COLO829 (cell line): ENCODE data around the gene MAN2B2.
"Not testable (repeated sequence)": the region's sequence is repeated elsewhere in the genome, so short reads cannot be mapped to it uniquely, and the experiment has no call there.

Source experiments
- DNase-seq: peaks from one replicate; pipeline ENCODE4 v3.0.0; 2012; ENCODE audit warnings: low spot score

The MAN2B2 gene

DNA sequence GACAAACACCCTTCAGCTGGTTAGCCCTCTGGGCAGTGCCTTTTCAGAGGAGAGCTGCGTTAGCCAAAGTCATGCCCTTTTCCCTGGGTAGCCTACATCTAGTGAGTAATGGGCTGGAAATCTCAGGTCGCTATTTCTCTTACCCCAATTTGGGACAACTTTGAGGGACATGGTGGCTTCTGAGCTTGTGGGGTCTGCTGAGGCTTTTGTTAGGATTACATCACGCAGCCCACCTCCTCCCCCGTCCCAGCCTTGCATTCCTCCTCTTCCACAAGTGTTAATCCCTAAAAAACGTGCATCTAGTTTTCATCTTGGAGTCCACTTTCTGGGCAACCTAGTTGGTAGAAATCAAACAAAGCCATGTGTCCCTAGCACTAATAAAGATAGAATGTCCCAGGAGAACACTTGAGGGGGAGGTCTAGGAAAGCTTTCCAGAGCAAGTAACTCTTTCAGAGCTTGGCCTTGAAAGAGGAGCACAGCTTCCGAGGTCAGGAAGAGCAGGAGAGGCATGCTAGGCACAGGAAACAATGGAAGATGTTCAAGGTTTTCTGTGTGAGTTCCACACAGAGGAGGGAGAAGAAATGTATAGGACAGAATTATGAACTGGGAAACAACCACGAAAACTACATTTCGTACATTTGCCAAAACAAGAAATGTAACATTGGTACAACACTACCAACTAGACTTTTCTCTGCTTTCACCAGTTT, 68.3 kb downstream of the MAN2B2 start:
- no peak for DNase-seq

DNA sequence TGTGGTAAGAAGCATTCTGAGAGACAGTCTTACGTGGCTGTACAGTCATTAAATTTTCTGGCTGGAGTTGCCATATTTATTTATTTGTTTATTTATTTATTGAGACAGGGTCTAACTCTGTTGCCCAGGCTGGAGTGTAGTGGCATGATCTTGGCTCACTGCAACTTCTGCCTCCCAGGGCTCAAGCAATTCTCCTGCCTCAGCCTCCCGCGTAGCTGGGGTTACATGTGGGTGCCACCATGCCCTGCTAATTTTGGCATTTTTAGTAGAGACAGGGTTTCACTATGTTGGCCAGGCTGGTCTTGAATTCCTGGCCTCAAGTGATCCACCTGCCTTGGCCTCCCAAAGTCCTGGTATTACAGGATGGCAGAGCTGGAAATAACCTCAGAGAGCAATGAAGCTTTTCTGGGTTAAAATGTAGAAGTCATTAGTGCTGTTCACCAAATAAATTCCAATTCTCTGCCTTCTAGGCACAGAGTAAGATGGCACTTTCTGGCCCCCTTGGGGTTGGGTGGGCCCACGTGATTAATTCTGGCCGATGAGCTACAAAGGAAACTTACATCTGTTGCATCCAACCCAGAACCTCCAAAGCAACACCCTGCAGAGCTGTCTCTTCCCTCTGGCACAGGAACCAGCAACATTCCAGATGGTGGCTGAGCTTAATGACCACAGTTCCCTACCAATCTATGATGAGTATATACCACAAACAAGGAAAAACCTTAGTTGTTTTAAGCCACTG, 70.0 kb downstream of the MAN2B2 start:
- no peak for DNase-seq

GRCh38 chr4:6647169-6647568, 72.2 kb downstream of the MAN2B2 start:
- no peak for DNase-seq

DNA sequence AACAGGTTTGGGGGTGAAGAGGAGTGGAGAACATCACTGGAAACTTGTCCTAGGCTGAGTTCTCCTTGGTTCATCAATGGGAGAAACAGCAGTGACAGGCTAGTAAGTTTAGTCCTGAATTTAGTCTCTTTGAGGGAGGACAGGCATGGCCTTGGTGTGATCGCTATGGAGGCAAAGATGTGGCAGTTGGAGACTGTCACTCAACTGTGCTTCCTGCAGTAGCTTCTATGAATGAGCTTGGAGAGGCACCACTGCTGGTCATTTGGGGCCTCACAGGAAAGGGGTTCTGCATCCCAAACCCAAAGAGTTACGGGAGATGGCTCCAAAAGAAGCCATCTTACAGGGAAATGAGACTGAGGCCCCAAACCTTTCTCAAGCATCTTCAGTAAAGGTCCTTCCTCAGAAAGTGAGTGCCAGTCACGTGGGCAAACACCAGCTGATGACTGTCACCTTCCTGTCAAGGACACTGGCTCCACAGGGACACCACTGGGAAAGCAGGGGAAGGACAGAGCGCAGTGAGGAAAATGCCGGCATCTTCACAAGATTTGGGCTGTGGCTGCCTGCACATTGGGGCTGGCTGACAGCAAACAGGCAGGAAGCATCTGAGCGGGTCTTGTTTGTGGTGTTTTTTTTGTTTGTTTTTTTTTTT, 72.7 kb downstream of the MAN2B2 start:
- no peak for DNase-seq

DNA sequence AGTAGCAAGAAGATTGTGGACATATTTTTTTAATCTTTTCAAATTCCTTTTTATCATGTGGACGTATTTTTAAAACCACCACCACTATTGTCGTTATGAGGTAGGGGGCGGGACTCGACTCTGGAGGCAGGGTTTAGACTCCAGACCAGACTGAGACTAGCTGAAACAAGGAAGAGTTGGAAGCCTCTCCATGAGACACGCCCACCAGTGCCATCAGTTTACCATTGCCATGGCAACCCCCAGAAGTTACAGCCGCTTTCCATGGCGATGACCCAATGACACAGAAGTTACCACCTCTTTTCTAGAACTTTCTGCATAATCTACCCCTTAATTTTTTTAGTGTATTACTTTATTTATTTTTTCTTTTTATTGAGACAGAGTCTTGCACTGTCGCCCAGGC, 74.2 kb downstream of the MAN2B2 start:
- no peak for DNase-seq

DNA sequence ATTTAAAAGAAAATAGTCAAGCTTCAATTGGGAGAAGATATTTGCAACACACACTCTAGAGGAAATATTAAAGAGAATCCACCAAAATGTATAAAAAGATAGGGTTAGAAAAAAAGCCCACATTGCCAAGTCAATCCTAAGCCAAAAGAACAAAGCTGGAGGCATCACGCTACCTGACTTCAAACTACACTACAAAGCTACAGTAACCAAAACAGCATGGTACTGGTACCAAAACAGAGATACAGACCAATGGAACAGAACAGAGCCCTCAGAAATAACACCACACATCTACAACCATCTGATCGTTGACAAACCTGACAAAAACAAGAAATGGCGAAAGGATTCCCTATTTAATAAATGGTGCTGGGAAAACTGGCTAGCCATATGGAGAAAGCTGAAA, 79.2 kb downstream of the MAN2B2 start:
- DNase-seq, result not testable (repeated sequence)

DNA sequence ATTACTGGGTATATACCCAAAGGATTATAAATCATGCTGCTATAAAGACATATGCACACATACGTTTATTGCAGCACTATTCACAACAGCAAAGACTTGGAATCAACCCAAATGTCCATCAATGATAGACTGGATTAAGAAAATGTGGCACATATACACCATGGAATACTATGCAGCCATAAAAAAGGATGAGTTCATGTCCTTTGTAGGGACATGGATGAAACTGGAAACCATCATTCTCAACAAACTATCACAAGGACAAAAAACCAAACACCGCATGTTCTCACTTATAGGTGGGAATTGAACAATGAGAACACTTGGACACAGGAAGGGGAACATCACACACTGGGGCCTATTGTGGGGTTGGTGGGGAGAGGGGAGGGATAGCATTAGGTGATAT, 80.3 kb downstream of the MAN2B2 start:
- not testable (repeated sequence) for DNase-seq

DNA sequence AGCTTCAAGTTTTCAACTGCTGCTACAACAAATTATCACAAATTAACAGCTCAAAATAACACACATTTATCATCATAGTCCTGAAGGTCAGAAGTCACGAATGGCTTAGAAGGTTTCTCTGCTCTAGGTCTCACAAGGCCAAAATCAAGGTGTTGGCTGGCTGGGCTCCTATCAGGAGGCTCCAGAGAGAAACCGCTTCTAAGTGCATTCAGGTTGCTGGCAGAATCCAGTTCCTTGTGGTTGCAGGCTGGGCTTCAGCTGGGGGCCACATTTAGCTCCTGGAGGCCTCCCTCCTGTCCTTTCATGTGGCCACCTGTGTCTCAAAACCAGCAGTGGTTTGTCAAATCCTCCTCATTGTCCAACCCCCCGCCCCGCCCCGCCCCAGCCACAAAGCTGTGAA, 80.9 kb downstream of the MAN2B2 start:
- DNase-seq, result no peak

GRCh38 chr4:6657242-6658208, 82.5 kb downstream of the MAN2B2 start:
- no peak for DNase-seq

DNA sequence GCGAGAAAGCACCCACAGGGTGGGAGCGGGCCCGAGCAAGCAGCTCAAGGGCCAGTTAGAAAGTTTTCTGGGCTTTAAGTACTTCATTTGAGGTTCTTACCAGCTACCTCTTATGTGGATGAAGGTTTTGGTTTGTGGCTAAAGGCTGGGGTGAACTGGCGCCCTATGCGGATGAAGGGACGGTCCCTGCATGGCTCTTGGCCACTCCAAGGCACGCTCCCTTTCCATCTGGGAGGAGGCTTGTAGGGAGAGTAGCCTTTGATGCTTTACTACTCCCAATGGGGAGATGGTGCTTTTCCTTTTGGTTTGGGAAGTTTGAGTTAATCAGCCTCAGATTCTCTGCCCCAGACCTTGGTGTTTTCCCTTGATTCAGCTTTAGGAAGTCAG, 83.2 kb downstream of the MAN2B2 start:
- DNase-seq, result no peak

- DNase-seq, result no peak
Observed at GRCh38 chr4:6658597-6659075, 83.6 kb downstream of the MAN2B2 start.

GRCh38 chr4:6659897-6660296, 84.9 kb downstream of the MAN2B2 start:
- DNase-seq, result no peak

DNA sequence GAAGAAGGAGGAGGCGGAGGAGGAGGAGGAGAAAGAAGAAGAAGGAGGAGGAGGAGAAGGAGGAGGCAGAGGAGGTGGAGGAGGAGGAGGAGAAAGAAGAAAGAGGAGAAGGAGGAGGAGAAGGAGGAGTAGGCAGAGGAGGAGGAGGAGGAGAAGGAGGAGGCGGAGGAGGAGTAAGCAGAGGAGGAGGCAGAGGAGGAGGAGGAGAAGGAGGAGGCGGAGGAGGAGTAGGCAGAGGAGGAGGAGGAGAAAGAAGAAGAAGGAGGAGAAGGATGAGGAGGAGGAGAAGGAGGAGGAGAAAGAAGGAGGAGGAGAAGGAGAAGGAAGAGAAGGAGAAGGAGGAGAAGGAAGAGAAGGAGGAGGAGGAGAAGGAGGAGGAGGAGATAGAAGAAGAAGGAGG, 85.4 kb downstream of the MAN2B2 start:
- DNase-seq, result no peak

DNA sequence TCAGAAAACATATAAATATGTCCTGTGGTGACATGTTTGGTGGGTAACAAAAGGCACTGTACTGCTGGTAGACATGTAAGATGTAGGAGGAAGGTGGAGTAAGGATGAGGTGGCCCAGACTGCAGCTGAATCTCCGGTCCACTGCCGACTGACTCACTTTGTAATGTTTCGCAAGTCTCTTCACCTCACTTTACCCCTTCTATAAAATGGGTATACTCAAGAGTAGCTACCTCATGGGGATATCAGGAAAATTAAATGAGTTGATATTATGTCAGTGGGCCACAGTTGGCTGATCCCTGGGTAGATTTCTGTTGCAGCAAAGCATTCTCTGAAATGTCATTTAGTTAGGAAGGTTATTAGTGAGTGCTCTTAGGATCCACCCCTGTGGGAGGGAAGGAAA, 87.6 kb downstream of the MAN2B2 start:
- no peak for DNase-seq

- DNase-seq, result no peak
Observed at GRCh38 chr4:6663596-6664393, 88.8 kb downstream of the MAN2B2 start.

GRCh38 chr4:6665320-6665654, 90.3 kb downstream of the MAN2B2 start:
- no peak for DNase-seq

DNA sequence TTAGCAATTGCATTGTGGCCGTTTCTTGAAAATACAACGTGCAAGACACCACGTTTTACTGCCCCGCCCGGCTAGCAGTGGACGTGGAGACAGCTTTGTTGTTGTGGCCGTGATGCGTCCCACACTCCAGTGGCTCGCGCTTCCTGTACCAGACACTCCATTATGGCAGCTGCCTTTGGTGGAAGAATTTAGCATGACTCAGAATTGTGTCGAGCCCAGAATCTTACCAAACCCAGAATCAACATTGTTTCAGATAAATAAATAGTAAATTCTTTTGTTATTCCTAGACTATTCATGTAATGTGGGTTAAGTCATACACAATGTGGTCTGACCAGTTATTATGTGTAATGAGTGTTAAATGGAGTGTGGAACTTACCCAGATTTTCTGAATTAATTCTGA, 93.4 kb downstream of the MAN2B2 start:
- no peak for DNase-seq

- DNase-seq, result no peak
Observed at GRCh38 chr4:6671648-6672047, 96.7 kb downstream of the MAN2B2 start.

GRCh38 chr4:6672131-6672530, 97.1 kb downstream of the MAN2B2 start:
- DNase-seq, result no peak

GRCh38 chr4:6672541-6673190, 97.7 kb downstream of the MAN2B2 start:
- DNase-seq, result not testable (repeated sequence)
